A549 (cell line): ENCODE results near the gene TREH. TPM values are rescaled to one million over a fixed set of nuclear protein-coding genes. Genes with fewer than 3 reads are reported as not detected.

ENCODE experiments used
- ATAC-seq, 2 experiments: fragments of 200-7000 bp in 1 of 2; fragments of >200 bp in 1 of 2; cut with Nextera tagmentation in 1 of 2; cut with Tn5 transposase in 1 of 2; 3 replicates each; pipeline versions ENCODE4 v1.8.0 to v1.9.1; 2018 to 2020; ENCODE audit warnings: mild to moderate bottlenecking in 1 of 2, moderate library complexity in 1 of 2
- CTCF ChIA-PET: fragments of 300-600 bp; sonication (Branson Sonifier 250); formaldehyde crosslinking; extraction: SDS; loops from one replicate; lab custom pipeline; 2021; ENCODE audit warnings: antibody characterized with exemption, inconsistent platforms; lab: Yijun Ruan, JAX
- POLR2A ChIA-PET: fragments of 350-600 bp; formaldehyde crosslinking; extraction: SDS; loops from one replicate; lab custom pipeline; 2021; ENCODE audit warnings: antibody characterized with exemption, inconsistent platforms; lab: Yijun Ruan, JAX
- DNase-seq, 2 experiments: peaks; one replicate each; pipeline versions ENCODE4 v3.0.0 to v3.0.0-alpha.2; 2011 to 2016; ENCODE audit warnings: low read depth in 1 of 2, low spot score in 1 of 2
- FAIRE-seq: peaks from 2 replicates; lab custom pipeline; 2011; peaks lifted over from hg19 to GRCh38; lab: Jason Lieb, UNC
- H3K27ac ChIP-seq, 2 experiments: fragments of >200 bp; sonication (Bioruptor Twin); formaldehyde crosslinking; 3 replicates each; pipeline ENCODE4 v1.5.1; 2016 to 2017
- H3K4me1 ChIP-seq: fragments of >200 bp; sonication (Bioruptor Twin); formaldehyde crosslinking; 3 replicates; pipeline ENCODE4 v1.6.1; 2016
- H3K4me2 ChIP-seq: fragments of >200 bp; sonication (Bioruptor Twin); formaldehyde crosslinking; 3 replicates; pipeline ENCODE4 v1.6.1; 2016
- H3K4me3 ChIP-seq: fragments of >200 bp; sonication (Bioruptor Twin); formaldehyde crosslinking; 3 replicates; pipeline ENCODE4 v1.5.1; 2016
- H3K9me3 ChIP-seq: fragments of >200 bp; sonication (Bioruptor Twin); formaldehyde crosslinking; 3 replicates; pipeline ENCODE4 v1.6.1; 2016
- CBX2 ChIP-seq: fragments of 200-600 bp; sonication (generic); IDR thresholded peaks from 2 replicates; pipeline ENCODE4 v1.6.1; 2016; ENCODE audit warnings: low read depth, mild to moderate bottlenecking, borderline replicate concordance
- CHD4 ChIP-seq: fragments of 200-600 bp; sonication (generic); IDR thresholded peaks from 2 replicates; pipeline ENCODE4 v1.6.1; 2016; ENCODE audit warnings: antibody characterized with exemption, mild to moderate bottlenecking, borderline replicate concordance
- EP300 ChIP-seq, 2 experiments: fragments of >200 bp; sonication (Bioruptor Twin); formaldehyde crosslinking; IDR thresholded peaks; 2 replicates in 1 of 2; 3 replicates in 1 of 2; pipeline ENCODE4 v1.6.1; 2016 to 2017
- FOSB ChIP-seq: fragments of 250-450 bp; sonication (Bioruptor Pico); IDR thresholded peaks from 2 replicates; pipeline ENCODE4 v1.5.0; 2020; ENCODE audit warnings: mild to moderate bottlenecking, moderate library complexity
- FOSL2 ChIP-seq, 2 experiments: fragments of 450-650 bp in 1 of 2; fragments of >200 bp in 1 of 2; sonication (Bioruptor Twin) in 1 of 2; formaldehyde crosslinking; IDR thresholded peaks; 2 replicates each; pipeline versions ENCODE4 v1.5.0 to v1.6.1; 2016 to 2020; ENCODE audit warnings: mild to moderate bottlenecking in 1 of 2, moderate library complexity in 1 of 2
- FOXS1 ChIP-seq: fragments of 250-450 bp; sonication (Bioruptor Pico); IDR thresholded peaks from 2 replicates; pipeline ENCODE4 v1.5.0; 2020; ENCODE audit warnings: mild to moderate bottlenecking, moderate library complexity
- HOXA7 ChIP-seq: fragments of 250-450 bp; sonication (Bioruptor Pico); IDR thresholded peaks from 2 replicates; pipeline ENCODE4 v1.5.0; 2020; ENCODE audit warnings: mild to moderate bottlenecking, moderate library complexity
- HOXB13 ChIP-seq: fragments of 250-450 bp; sonication (Bioruptor Pico); IDR thresholded peaks from 2 replicates; pipeline ENCODE4 v1.5.0; 2020; ENCODE audit warnings: low read depth, mild to moderate bottlenecking, moderate library complexity
- JUN ChIP-seq, 2 experiments: fragments of >200 bp; sonication (Bioruptor Twin); formaldehyde crosslinking; IDR thresholded peaks; 2 replicates in 1 of 2; 3 replicates in 1 of 2; pipeline ENCODE4 v1.6.1; 2016 to 2017
- MAFK ChIP-seq: fragments of 450-650 bp; IDR thresholded peaks from 2 replicates; pipeline ENCODE4 v1.6.1; 2014; ENCODE audit not compliant: partially characterized antibody
- NFE2L2 ChIP-seq: fragments of 150-350 bp; conservative IDR thresholded peaks from 2 replicates; pipeline ENCODE4 v1.6.1; 2014; ENCODE audit warnings: low read length
- NPAS2 ChIP-seq: fragments of 250-450 bp; sonication (Bioruptor Pico); IDR thresholded peaks from 2 replicates; pipeline ENCODE4 v1.8.0; 2022; ENCODE audit warnings: mild to moderate bottlenecking, moderate library complexity, borderline replicate concordance
- PHF8 ChIP-seq: fragments of 200-600 bp; sonication (generic); IDR thresholded peaks from 2 replicates; pipeline ENCODE4 v1.6.1; 2016; ENCODE audit warnings: low read depth, mild to moderate bottlenecking, antibody characterized with exemption, moderate library complexity, borderline replicate concordance
- RFX5 ChIP-seq: fragments of 450-650 bp; IDR thresholded peaks from 2 replicates; pipeline ENCODE4 v1.7.1; 2014; ENCODE audit warnings: antibody characterized with exemption, mild to moderate bottlenecking, moderate library complexity
- TP53 ChIP-seq: fragments of 250-450 bp; sonication (Bioruptor Pico); IDR thresholded peaks from 2 replicates; pipeline ENCODE4 v1.5.0; 2021; ENCODE audit warnings: mild to moderate bottlenecking, moderate library complexity
- ZSCAN20 ChIP-seq: fragments of 250-450 bp; sonication (Bioruptor Pico); IDR thresholded peaks from 2 replicates; pipeline ENCODE4 v1.8.0; 2022; ENCODE audit warnings: mild to moderate bottlenecking, moderate library complexity
- WGBS: methylation state at CpG from one replicate; pipeline ENCODE4 v1.1.6; 2017; ENCODE audit errors: missing lambda C conversion rate; 5-methylcytosine and 5-hydroxymethylcytosine counted together
- polyA plus RNA-seq, 4 experiments: library from polyadenylated mRNA; depleted of rRNA in 3 of 4; stranded (reverse); fragments of >200 nt; fragmentation: RNase III in 1 of 4; extraction: RNeasy Plus Mini Kit Qiagen cat#74134 plus additional on column Dnase treatment in 1 of 4; gene quantifications; 2 replicates in 3 of 4; 3 replicates in 1 of 4; pipeline ENCODE4 v1.2.3, GENCODE V29; 2011 to 2017
- TF ChIP-seq, protein P1 (sequence below): fragments of >200 bp; sonication (Bioruptor Twin); formaldehyde crosslinking; IDR thresholded peaks from 2 replicates; pipeline ENCODE4 v1.6.1; 2016
- TF ChIP-seq, protein P2 (sequence below): fragments of 250-450 bp; sonication (Bioruptor Pico); IDR thresholded peaks from 2 replicates; pipeline ENCODE4 v1.5.0; 2020; ENCODE audit warnings: low read depth, mild to moderate bottlenecking, moderate library complexity
- TF ChIP-seq, protein P3 (sequence below): fragments of >200 bp; sonication (Bioruptor Twin); formaldehyde crosslinking; IDR thresholded peaks from 3 replicates; pipeline ENCODE4 v1.6.1; 2016
- TF ChIP-seq, protein P4 (sequence below): IDR thresholded peaks from 2 replicates; pipeline ENCODE4 v1.6.1; 2012; ENCODE audit warnings: low read depth, borderline replicate concordance
- TF ChIP-seq, protein P5 (sequence below): IDR thresholded peaks from 2 replicates; pipeline ENCODE4 v1.6.1; 2012

Gene TREH
- polyA plus RNA-seq, 2 of the 4 experiments (the other 2 are of a cell fraction), result 0.06 TPM; not detected in 1

DNA sequence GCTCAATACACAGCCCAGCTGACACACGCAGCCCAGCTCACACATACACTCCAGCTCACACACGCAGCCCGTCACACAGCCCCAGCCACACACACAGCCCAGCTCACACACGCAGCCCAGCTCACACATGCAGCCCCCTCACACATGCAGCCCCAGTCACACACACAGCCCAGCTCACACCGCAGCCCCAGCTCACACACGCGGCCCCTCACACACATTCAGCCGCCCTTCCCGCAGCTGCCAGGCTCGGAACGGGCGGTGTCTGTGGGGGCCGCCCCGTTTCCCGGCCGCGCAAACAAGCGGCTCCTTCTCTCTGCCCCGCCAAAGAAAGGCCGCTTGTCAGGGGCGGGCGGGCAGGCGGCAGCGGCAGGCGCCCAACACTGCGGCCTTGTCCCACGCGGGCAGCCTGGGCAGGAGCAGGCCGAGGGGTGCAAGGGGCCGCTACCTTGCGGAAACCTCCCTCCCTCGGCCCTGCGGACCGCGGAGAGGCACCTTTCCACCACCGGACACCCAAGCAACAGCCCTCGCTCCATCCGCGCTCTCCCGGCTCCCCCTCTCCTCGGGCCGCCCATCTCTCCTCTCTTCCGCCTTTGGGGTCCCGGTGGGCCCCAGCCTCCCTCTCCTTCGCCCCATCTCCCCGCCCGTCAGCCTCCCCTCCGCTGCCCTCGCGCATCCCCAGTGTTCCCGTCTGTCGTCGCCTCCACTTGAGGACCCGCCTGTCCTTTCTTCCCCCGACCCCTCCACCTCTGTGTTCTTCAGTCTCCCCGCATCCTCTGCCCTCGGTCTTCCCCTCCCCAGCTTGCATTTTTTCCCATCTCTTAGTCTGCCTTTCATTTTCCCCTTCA, 69.8 kb downstream of the TREH start:
- Histone ChIP-seq H3K4me2 (no peak overlapping the region), H3K4me3 (no peak overlapping the region), H3K27ac (peak overlapping the region in 1 of 2 experiments; percentile 100; a peak in 2 of 6 replicates), H3K4me1 (peaks cover 48% of the 10 kb centered on the region), H3K9me3 (no peaks in the 10 kb centered on the region)
- POLR2A ChIA-PET, result interaction anchor here (1.1 to 2.9 kb wide), 3 partner anchors 10 to 37 kb away, joined by 3 to 14 read pairs (median 6); partner anchors contain the start of gene ARCN1
- ATAC-seq (no peak), DNase-seq (no peak), FAIRE-seq (no peak)
- CTCF ChIA-PET, result interaction anchor here (1.2 to 17.8 kb wide), 6 partner anchors 15 to 318 kb away, joined by 3 to 224 read pairs (median 17); no protein-coding TSS in a partner anchor
- 95% methylated on average over 36 of the region's 57 CpGs for WGBS
- TF ChIP-seq CHD4 (no peak), MAFK (no peak), FOSB (CRISPR knock-in tag) (no peak), ZSCAN20 (CRISPR knock-in tag) (no peak), JUN (IDR thresholded peaks at IDR 0.05) (no peak), NPAS2 (CRISPR knock-in tag) (no peak), CBX2 (no peak), RFX5 (no peak), NFE2L2 (no peak), HOXA7 (CRISPR knock-in tag) (no peak), TP53 (CRISPR knock-in tag) (no peak), PHF8 (no peak), FOXS1 (no peak), EP300 (IDR thresholded peaks at IDR 0.05) (no peak), HOXB13 (CRISPR knock-in tag) (no peak)
- TF ChIP-seq, protein P1, sequence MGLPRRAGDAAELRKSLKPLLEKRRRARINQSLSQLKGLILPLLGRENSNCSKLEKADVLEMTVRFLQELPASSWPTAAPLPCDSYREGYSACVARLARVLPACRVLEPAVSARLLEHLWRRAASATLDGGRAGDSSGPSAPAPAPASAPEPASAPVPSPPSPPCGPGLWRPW, result no peak
- TF ChIP-seq, protein P2, sequence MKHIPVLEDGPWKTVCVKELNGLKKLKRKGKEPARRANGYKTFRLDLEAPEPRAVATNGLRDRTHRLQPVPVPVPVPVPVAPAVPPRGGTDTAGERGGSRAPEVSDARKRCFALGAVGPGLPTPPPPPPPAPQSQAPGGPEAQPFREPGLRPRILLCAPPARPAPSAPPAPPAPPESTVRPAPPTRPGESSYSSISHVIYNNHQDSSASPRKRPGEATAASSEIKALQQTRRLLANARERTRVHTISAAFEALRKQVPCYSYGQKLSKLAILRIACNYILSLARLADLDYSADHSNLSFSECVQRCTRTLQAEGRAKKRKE (CRISPR knock-in tag), result no peak
- TF ChIP-seq, protein P3, sequence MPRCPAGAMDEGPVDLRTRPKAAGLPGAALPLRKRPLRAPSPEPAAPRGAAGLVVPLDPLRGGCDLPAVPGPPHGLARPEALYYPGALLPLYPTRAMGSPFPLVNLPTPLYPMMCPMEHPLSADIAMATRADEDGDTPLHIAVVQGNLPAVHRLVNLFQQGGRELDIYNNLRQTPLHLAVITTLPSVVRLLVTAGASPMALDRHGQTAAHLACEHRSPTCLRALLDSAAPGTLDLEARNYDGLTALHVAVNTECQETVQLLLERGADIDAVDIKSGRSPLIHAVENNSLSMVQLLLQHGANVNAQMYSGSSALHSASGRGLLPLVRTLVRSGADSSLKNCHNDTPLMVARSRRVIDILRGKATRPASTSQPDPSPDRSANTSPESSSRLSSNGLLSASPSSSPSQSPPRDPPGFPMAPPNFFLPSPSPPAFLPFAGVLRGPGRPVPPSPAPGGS, result no peak
- TF ChIP-seq, all 56 proteins: peak for 0

- TF ChIP-seq TP53 (CRISPR knock-in tag) (no peak), FOSL2 (IDR thresholded peaks at IDR 0.05) (no peak), FOSL2 (CRISPR knock-in tag; IDR thresholded peaks at IDR 0.05) (peak; percentile 71)
- TF ChIP-seq, protein P4, sequence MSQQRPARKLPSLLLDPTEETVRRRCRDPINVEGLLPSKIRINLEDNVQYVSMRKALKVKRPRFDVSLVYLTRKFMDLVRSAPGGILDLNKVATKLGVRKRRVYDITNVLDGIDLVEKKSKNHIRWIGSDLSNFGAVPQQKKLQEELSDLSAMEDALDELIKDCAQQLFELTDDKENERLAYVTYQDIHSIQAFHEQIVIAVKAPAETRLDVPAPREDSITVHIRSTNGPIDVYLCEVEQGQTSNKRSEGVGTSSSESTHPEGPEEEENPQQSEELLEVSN, result peak; percentile 78
- TF ChIP-seq, protein P5, sequence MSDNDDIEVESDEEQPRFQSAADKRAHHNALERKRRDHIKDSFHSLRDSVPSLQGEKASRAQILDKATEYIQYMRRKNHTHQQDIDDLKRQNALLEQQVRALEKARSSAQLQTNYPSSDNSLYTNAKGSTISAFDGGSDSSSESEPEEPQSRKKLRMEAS, result peak; percentile 88
- TF ChIP-seq, all 56 proteins: peak for 3
- peaks cover 45% of the 10 kb centered on the region for H3K4me1 ChIP-seq
- H3K27ac ChIP-seq, result peak overlapping the region; percentile 81 to 100
- WGBS, result 60% methylated on average over 26 of the region's 69 CpGs
- DNase-seq (peak in 1 of 2 experiments; percentile 49), ATAC-seq (peak; percentile 49 to 76), FAIRE-seq (no peak)
- CTCF ChIA-PET, result interaction anchor here (1.2 to 17.8 kb wide), 5 partner anchors 14 to 50 kb away, joined by 3 to 224 read pairs (median 10); no protein-coding TSS in a partner anchor
- POLR2A ChIA-PET, result interaction anchor here (1.1 to 2.9 kb wide), 3 partner anchors 11 to 36 kb away, joined by 3 to 14 read pairs (median 6); partner anchors contain the start of gene ARCN1
- H3K4me2 ChIP-seq, result peak overlapping the region; percentile 86
- H3K4me3 ChIP-seq, result peak overlapping the region; percentile 96
- no peaks in the 10 kb centered on the region for H3K9me3 ChIP-seq
Observed at GRCh38 chr11:118608360-118609227, 70.9 kb downstream of the TREH start.
